CD4-positive, alpha-beta T cell (primary cell): ENCODE measurements around the gene DONSON. TPM values are rescaled to one million over a fixed set of nuclear protein-coding genes. Genes with fewer than 3 reads are reported as not detected.
A peak's percentile ranks its signal among the peaks of the same experiment; 100 is the strongest.

Experiments
- ATAC-seq: fragments of 200-7000 bp; cut with Tn5 transposase; one replicate; pipeline ENCODE4 v1.10.0; 2022; ENCODE audit warnings: mild to moderate bottlenecking; ENCODE audit not compliant: poor library complexity
- CTCF ChIA-PET: fragments of 350-600 bp; sonication (Branson Sonifier 250); formaldehyde crosslinking; loops from one replicate; lab custom pipeline; 2021; ENCODE audit warnings: antibody characterized with exemption, inconsistent platforms; lab: Charles Lee
- POLR2A ChIA-PET: fragments of 350-600 bp; sonication (Branson Sonifier 250); formaldehyde crosslinking; loops from one replicate; lab custom pipeline; 2021; ENCODE audit warnings: antibody characterized with exemption, inconsistent platforms; lab: Charles Lee
- DNase-seq, 14 experiments: peaks; one replicate each; pipeline ENCODE4 v3.0.0-alpha.2; 2013 to 2020; ENCODE audit warnings: mixed read lengths in 2 of 14
- H3K27ac ChIP-seq, 2 donors: one replicate each; pipeline versions ENCODE4 v1.5.1 to v1.7.0; 2013; ENCODE audit warnings: low read length in 2 of 2, low read depth in 1 of 2, mild to moderate bottlenecking in 1 of 2
- H3K27me3 ChIP-seq, 2 experiments: 1 replicate in 1 of 2; 2 replicates in 1 of 2; pipeline versions ENCODE4 v1.6.1 to v1.7.0; 2013; ENCODE audit warnings: low read length in 2 of 2, control low read depth in 1 of 2, mild to moderate bottlenecking in 1 of 2, moderate library complexity in 1 of 2; ENCODE audit not compliant: insufficient read depth in 2 of 2, control insufficient read depth in 1 of 2
- H3K36me3 ChIP-seq: one replicate; pipeline ENCODE4 v1.6.1; 2013; ENCODE audit warnings: low read length, control low read depth; ENCODE audit not compliant: insufficient read depth
- H3K4me1 ChIP-seq: one replicate; pipeline ENCODE4 v1.6.1; 2013; ENCODE audit warnings: low read length, control low read depth; ENCODE audit not compliant: insufficient read depth
- H3K4me3 ChIP-seq: one replicate; pipeline ENCODE4 v1.5.1; 2013; ENCODE audit warnings: mild to moderate bottlenecking, low read length, moderate library complexity
- H3K9me3 ChIP-seq, 2 experiments: 1 replicate in 1 of 2; 2 replicates in 1 of 2; pipeline versions ENCODE4 v1.6.1 to v1.7.0; 2013; ENCODE audit warnings: low read length in 2 of 2, mild to moderate bottlenecking in 2 of 2, control low read depth in 1 of 2, moderate library complexity in 1 of 2; ENCODE audit not compliant: control insufficient read depth in 1 of 2, insufficient read depth in 1 of 2
- H3K27ac Mint-ChIP-seq: one replicate; pipeline ENCODE4 v1.8.0; 2020; ENCODE audit warnings: mixed read lengths
- H3K27me3 Mint-ChIP-seq: one replicate; pipeline ENCODE4 v1.8.0; 2021; ENCODE audit warnings: mixed read lengths
- H3K36me3 Mint-ChIP-seq: one replicate; pipeline ENCODE4 v1.8.0; 2021; ENCODE audit warnings: low read depth, mixed read lengths
- H3K4me1 Mint-ChIP-seq: one replicate; pipeline ENCODE4 v1.8.0; 2021; ENCODE audit warnings: low read depth, mixed read lengths
- H3K4me3 Mint-ChIP-seq: one replicate; pipeline ENCODE4 v1.8.0; 2020; ENCODE audit warnings: mild to moderate bottlenecking, mixed read lengths
- H3K9me3 Mint-ChIP-seq: one replicate; pipeline ENCODE4 v1.8.0; 2020; ENCODE audit warnings: mixed read lengths
- CTCF ChIP-seq: fragments of 200-600 bp; IDR thresholded peaks from one replicate; pipeline ENCODE4 v1.8.0; 2022; ENCODE audit warnings: antibody characterized with exemption, mild to moderate bottlenecking
- intact Hi-C, 2 experiments: fragments of 100-400 bp; cut with DNase I in 1 of 2; cut with micrococcal nuclease in 1 of 2; formaldehyde crosslinking; loops; one replicate each; pipeline versions ENCODE4 v1.15.1 to v1.9.0; 2023 to 2025; cut with DNase I, micrococcal nuclease
- total RNA-seq, 174 experiments: library from RNA in 2 of 174; stranded (reverse) in 2 of 174; gene quantifications; one replicate each; pipeline ENCODE4 v1.2.3 and lab custom pipeline; 2021 to 2026

DONSON gene
- total RNA-seq, 2 experiments from 2014 or later: 11.9 to 13.5 TPM

GRCh38 chr21:33587792-33588484 lies 546 bp downstream of the DONSON start:
- Mint-ChIP-seq H3K27me3 (no peaks in the 10 kb centered on the region), H3K27ac (peak overlapping the region; percentile 74), H3K9me3 (no peaks in the 10 kb centered on the region), H3K4me3 (peak overlapping the region; percentile 89), H3K4me1 (peaks cover 10% of the 10 kb centered on the region), H3K36me3 (no peaks in the 10 kb centered on the region)
- ATAC-seq (peak; percentile 7), DNase-seq (peak in 5 of 14 experiments; percentile 1 to 36 (median 5))
- ChIA-PET POLR2A (interaction anchor here (0.8 to 2.5 kb wide), 15 partner anchors 9 to 817 kb away, joined by 3 to 52 read pairs (median 8); partner anchors contain the start of genes DNAJC28, GART, IFNAR1 and PAXBP1), CTCF (interaction anchor here (1.0 to 4.5 kb wide), 8 partner anchors 14 to 108 kb away, joined by 3 to 27 read pairs (median 4); no protein-coding TSS in a partner anchor)
- TF ChIP-seq CTCF: no peak
- Histone ChIP-seq H3K27me3 (no peaks in the 10 kb centered on the region), H3K27ac (no peak overlapping the region), H3K9me3 (no peaks in the 10 kb centered on the region), H3K4me1 (peaks cover 11% of the 10 kb centered on the region), H3K36me3 (no peaks in the 10 kb centered on the region), H3K4me3 (peak overlapping the region; percentile 75)
- intact Hi-C loops: loop anchor here (1.0 to 5.0 kb wide), 5 partner anchors 45 to 96 kb away; partner anchors contain the start of genes GART (in 2 of the 2), ITSN1 (in 2 of the 2), SON (in 2 of the 2) and DNAJC28 (in 1 of the 2)

- H3K36me3 ChIP-seq: no peaks in the 10 kb centered on the region
- CTCF ChIA-PET: no interaction called here
- Mint-ChIP-seq H3K4me3 (peak overlapping the region; percentile 71), H3K9me3 (no peaks in the 10 kb centered on the region), H3K36me3 (no peaks in the 10 kb centered on the region), H3K27ac (no peak overlapping the region), H3K27me3 (no peaks in the 10 kb centered on the region), H3K4me1 (peaks cover 10% of the 10 kb centered on the region)
- POLR2A ChIA-PET: interaction anchor here (1.2 kb wide), 1 partner anchor 13 kb away, joined by 3 read pairs; no protein-coding TSS in a partner anchor
- ATAC-seq: no peak
- intact Hi-C loops: loop anchor here (5.0 kb wide), 2 partner anchors 45 to 95 kb away; partner anchors contain the start of genes DNAJC28 (in 1 of the 2), GART (in 1 of the 2) and SON (in 1 of the 2)
- no peak for DNase-seq
- no peak for TF ChIP-seq CTCF
- H3K9me3 ChIP-seq: no peaks in the 10 kb centered on the region
- no peak overlapping the region for H3K4me3 ChIP-seq
- H3K27ac ChIP-seq: no peak overlapping the region
- no peaks in the 10 kb centered on the region for H3K27me3 ChIP-seq
- H3K4me1 ChIP-seq: peaks cover 11% of the 10 kb centered on the region
Measured at GRCh38 chr21:33586927-33587326, 1.6 kb downstream of the DONSON start.

- Histone ChIP-seq H3K27me3 (no peaks in the 10 kb centered on the region), H3K9me3 (no peaks in the 10 kb centered on the region), H3K36me3 (no peaks in the 10 kb centered on the region), H3K4me3 (no peak overlapping the region), H3K27ac (no peak overlapping the region), H3K4me1 (peaks cover 11% of the 10 kb centered on the region)
- H3K27me3 Mint-ChIP-seq: no peaks in the 10 kb centered on the region
- no peak for TF ChIP-seq CTCF
- POLR2A ChIA-PET: no interaction called here
- H3K4me1 Mint-ChIP-seq: peaks cover 8% of the 10 kb centered on the region
- no peaks in the 10 kb centered on the region for H3K9me3 Mint-ChIP-seq
- H3K4me3 Mint-ChIP-seq: peak overlapping the region; percentile 11
- CTCF ChIA-PET: interaction anchor here (1.0 to 1.3 kb wide), 2 partner anchors 21 to 25 kb away, joined by 3 to 5 read pairs; no protein-coding TSS in a partner anchor
- DNase-seq (no peak), ATAC-seq (no peak)
- H3K27ac Mint-ChIP-seq: no peak overlapping the region
- intact Hi-C loops: no loop called here
- no peaks in the 10 kb centered on the region for H3K36me3 Mint-ChIP-seq
Measured at GRCh38 chr21:33584455-33584854, 4.0 kb downstream of the DONSON start.
